Body of pancreas (tissue), 4 donors: ENCODE measurements around the gene STK32B.

ENCODE experiments used
- CTCF ChIP-seq, 7 experiments: fragments of 450-650 bp in 4 of 7; fragments of 200-600 bp in 3 of 7; sonication (generic) in 3 of 7; IDR thresholded peaks; one replicate each; pipeline ENCODE4 v1.5.1; 2016 to 2019; ENCODE audit warnings: antibody characterized with exemption in 7 of 7
- POLR2A ChIP-seq, 3 donors: fragments of 450-650 bp; IDR thresholded peaks; one replicate each; pipeline ENCODE4 v1.6.1; 2016; ENCODE audit warnings: antibody characterized with exemption in 3 of 3, mild to moderate bottlenecking in 2 of 3

- TF ChIP-seq CTCF (IDR thresholded peaks at IDR 0.05) (no peak), POLR2A (IDR thresholded peaks at IDR 0.05) (no peak)
These were observed 92.7 kb downstream of the STK32B start for GRCh38 chr4:5143940-5144339.
